GM18519 (cell line): Measurements from ENCODE around the gene APBA3.
A peak's percentile ranks its signal among the peaks of the same experiment; 100 is the strongest.

Experiments
- ATAC-seq: cut with Tn5 transposase; IDR thresholded peaks from one replicate; pipeline ENCODE4 v1.9.1; 2021; ENCODE audit warnings: mild to moderate bottlenecking, moderate library complexity; ENCODE audit not compliant: unreplicated experiment, low FRiP score

Gene APBA3, protein sequence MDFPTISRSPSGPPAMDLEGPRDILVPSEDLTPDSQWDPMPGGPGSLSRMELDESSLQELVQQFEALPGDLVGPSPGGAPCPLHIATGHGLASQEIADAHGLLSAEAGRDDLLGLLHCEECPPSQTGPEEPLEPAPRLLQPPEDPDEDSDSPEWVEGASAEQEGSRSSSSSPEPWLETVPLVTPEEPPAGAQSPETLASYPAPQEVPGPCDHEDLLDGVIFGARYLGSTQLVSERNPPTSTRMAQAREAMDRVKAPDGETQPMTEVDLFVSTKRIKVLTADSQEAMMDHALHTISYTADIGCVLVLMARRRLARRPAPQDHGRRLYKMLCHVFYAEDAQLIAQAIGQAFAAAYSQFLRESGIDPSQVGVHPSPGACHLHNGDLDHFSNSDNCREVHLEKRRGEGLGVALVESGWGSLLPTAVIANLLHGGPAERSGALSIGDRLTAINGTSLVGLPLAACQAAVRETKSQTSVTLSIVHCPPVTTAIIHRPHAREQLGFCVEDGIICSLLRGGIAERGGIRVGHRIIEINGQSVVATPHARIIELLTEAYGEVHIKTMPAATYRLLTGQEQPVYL

GRCh38 chr19:3761382-3762129 is at the start of gene APBA3:
APBA3 (minus strand) TSS chr19:3761692; CDS start chr19:3760264, 1,428 bp downstream.
- peak; percentile 37 for ATAC-seq

- ATAC-seq, result no peak
These were observed 49.3 kb upstream of the APBA3 start for GRCh38 chr19:3810708-3811355.

DNA sequence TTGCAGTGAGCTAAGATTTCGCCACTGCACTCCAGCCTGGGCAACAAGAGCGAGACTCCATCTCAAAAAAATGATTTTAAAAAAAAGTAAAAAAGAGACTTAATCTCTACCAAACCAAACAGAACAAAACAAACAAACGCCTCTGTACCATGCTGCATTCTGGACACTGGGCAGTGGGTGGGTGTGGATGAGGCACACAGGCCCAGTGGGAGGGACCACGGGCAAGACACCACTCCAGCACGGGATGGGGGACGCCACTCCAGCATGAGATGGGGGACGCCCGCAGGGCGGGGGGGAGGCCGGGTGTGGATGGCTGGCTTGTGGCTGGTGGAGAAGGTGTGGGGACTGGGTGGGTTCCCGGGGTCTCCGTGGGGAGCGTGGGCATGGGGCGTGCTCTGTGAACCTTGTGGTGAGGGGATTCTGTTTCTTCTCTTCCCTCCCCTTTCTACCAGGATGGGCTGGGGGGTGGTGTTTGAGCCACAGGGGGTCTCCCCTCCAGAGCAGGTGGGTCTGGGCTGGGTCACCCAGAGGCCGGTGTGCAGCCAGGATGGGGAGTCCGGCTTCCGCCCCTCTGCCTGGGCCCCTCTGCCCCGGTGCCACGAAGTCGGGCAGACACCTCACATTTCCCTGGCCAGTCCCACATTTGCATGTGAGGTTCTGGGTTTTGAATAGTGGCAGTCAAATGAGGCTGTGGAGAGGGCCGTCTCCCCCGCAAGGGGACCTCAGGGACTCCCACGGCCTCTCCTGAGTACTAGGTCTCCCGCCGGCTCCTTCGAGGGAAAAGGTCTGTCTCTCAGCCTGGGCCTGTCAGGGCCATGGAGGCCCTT is 48.6 kb upstream of the APBA3 start:
- no peak for ATAC-seq

DNA sequence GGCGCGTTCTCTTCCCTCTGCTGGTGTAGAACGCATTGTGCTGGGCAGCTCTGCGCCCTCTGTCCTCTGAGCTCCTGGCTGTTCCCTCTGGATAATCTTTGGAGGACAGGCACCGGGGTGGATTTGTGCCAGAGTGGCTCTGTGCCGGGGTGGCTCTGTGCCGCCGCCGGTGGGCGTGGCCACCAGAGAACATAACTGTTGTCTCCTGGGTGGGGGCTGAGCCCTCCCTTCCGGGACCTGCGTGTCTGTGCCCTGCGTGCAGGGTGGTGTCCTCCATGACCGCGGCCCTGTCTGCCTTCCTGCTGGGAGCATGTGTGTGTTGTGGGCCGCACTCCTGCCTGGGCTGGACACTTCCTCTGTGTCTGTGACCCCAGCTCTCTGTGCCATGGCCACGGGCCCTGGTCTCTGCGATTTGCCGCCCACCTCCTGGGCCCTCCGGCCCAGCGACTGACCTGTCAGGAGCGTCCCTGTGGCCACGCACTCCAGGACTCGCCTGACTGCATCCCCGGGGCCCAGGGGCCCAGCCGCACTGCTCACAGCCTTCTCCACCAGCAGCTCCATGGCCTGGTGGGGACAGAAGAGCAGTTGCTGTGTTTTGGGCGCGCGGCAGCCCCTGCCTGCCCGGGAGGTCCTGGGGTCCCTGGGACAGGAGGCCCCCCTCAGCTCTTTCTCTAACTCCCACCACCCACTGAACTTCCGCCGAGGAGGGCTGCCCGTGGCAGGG is 47.1 kb upstream of the APBA3 start:
- ATAC-seq, result no peak

DNA sequence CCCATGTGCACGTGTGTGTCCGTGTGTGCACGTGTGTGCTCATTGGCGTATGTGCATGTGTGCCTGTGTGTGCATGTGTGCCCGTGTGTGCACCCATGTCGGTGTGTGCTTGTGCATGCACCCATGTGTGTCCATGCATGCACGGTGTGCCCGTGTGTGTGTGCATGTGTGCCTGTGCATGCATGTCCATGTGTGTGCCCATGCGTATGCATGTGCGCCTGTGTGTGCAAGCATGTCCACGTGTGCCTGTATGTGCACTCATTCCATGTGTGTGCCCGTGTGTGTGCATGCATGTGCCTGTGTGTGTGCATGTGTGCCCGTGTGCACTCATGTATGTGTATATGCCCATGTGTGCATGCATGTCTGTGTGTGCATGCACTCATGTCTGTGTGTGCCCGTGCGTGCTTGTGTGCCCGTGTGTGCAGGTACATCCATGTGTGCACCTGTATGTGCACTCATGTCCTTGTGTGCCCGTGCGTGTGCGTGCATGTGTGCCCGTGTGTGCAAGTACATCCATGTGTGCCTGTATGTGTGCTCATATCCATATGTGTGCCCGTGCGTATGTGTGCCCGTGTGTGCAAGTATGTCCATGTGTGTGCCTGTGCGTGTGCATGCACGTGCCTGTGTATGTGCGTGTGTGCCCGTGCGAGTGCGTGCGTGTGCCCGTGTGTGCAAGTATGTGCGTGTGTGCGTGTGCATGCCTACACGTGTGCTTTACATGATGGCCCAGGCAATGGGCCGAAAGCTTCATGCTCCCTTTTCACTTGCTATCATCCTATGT is 46.3 kb upstream of the APBA3 start:
- no peak for ATAC-seq

- ATAC-seq, result no peak
These were observed 45.6 kb upstream of the APBA3 start for GRCh38 chr19:3807131-3807480.

GRCh38 chr19:3805859-3806258 is 44.4 kb upstream of the APBA3 start:
- no peak for ATAC-seq

DNA sequence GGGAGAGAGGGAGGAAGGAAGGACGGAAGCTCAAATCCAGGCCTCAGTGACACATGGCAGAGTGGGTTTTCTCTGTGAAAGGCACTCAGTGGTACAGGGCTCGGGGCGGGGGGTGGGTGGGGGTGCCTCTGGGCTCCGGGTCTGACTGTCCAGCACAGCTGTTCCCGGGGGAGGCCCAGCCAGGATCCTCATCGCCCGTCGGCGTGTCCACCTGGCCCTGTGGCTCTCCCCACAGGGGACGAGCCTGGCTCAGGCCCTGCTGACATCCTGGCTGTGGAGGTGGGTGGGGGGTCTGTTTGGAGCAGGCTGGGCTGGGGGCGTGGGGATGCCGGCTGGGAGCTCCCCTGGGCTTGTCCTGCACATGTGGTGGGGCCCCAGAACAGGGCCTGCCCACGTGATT is 42.9 kb upstream of the APBA3 start:
- ATAC-seq, result no peak

DNA sequence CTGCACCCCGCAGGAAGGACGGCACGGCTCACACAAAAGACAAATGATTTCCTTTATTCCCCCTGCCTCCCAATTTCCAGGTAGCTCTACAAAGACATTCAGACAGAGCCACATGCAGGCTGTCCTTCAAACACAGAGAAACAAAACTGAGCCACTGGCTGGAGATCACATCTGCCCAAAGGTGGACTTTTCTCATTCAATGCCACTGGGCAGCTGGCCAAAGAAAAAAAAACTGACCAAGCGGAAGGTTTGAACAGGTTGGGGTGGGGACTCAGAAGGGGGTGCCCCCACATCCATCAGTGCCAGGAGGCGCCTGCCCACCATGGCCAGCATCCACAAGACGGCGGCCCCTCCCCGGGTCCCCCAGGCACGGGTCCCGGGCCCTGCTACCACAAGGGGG is 42.5 kb upstream of the APBA3 start:
- ATAC-seq, result no peak

DNA sequence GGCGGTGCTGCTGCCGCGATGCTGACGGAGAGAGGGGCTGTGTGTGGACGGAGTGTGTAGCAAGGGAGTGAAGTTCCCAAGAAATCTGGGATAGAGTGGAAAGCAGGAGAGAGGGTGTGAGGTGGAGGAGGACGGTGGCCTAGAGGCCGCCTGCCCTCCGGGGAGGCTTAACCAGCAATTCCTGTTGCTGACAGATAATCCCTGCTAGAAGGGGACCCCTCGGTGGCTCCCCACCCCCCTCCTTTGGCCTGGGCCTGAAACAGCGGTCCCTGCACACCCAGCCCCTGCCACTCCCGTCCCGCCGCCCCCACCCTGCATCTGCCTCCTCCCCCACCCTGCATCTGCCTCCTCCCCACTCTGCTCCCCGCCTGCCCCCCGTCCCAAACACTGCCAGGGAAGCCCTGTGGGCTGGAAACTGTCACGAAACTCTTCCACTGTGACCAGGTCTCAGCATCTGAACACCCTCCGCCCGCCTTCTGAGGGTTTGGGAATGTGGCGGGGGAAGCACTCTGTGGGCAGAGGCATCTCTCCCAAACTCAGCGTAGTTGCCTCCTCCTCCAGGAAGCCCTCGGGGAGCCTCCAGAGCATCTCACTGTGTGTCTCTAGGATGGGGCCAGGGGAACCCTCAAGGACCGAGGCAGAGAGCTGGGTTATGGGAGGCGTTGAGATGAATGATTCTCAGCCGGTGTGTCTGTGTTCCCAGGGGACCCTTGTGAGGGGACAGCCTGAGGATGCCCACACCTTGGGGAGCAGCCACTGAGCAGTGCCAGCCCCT is 41.8 kb upstream of the APBA3 start:
- ATAC-seq, result no peak

DNA sequence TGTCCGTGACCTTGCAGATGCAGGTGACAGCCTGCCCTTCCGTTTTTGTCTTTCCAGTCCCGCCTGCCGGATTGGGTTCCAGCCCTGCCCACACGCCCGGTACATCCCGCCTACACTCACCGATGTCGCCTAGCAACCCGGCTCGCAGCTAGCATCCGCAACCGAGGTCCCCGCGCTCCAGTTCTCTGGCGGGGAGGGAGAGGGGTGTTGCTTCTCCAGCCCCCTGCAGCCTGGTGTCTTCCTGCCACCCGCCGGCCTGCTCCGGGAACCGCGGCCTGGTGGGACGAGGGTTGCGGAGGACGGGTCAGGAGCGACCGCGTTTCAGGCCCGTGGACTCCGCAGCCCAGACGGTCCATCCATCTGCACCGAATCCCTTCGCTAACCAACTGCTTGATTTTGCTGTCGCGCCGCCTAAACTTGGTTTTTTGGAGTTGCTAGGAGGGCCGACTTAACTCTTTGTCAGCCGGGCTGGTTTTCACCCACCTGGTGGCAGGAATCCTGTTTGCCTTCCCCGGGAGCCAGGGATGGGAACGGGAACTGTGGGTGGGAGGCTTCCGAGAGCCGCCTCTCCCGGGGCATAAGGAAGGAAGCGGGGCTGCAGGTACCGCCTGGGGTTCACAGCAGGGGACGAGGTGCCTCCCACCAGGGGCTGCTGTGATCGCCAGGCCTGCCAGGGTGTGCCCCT is 40.1 kb upstream of the APBA3 start:
- ATAC-seq, result no peak

DNA sequence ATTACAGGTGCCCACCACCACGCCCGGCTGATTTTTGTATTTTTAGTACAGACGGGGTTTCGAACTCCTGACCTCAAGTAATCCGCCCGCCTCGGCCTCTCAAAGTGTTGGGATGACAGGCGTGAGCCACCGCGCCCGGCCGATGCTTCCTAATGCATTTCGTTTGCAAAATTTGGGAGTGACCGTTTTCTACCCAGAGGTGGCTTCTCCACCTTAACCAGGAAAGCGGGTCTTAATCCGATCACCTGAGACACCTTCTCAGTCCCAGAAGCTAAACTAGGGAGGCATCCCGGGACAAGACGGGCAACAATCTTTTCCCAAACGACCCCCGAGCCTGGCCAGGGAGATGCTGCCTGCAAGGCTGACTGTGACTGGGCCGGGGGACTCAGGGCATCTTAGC is 39.5 kb upstream of the APBA3 start:
- no peak for ATAC-seq

DNA sequence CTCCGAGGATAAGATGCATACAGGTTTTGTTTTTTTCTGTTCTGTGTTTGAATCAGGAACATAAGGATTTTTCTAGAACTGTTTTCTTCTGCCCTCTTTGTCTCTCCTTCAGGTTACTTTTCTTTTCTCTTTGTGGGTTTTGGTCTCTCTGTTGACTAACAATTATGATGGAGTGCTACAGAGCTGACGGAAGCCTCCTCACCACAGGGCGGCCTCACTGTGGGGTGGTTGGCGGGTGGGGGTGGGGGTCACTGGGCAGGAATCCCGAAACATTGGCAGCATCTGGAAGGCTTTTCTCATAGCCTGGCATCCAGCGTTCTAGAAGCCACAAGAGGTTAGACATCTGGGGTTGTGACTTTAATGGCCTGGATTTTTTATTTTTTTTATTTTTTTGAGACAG is 36.6 kb upstream of the APBA3 start:
- ATAC-seq, result no peak

DNA sequence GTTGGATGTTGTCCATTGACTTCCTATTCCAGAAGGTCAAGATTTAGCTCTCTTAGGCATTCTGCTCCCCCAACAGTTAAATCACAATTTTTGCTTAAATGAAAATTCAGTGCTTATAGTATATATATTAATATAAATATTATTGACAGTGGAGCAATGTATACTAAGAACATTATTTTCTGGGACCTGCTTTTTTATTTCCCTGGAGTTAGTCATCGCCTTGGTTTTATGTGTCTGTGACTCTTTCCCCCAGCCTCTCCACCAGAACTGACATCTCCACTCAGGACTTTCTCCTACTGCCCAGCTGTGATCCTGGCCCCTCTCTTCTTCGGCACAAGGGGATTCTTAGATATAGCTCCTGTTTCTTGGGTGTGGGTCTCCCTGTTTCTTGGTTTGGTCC is 34.9 kb upstream of the APBA3 start:
- ATAC-seq, result no peak

DNA sequence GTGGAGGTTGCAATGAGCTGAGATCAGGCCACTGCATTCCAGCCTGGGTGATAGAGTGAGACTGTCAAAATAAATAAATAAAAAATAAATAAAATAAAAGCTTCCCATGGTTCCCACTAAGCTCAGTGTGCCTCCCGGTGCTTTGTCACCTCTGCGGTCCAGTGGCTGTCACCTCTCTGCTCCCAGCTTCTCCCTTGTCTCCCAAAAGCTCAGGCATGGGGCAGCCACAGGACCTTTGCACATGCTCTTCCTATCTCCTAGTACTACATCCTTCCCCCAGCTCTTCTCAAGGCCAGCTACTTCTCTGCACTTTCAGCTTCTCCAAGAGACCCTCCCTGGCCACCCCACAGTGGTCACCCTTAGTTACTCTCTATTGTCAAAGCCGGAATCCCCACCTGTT is 32.3 kb upstream of the APBA3 start:
- ATAC-seq, result no peak

DNA sequence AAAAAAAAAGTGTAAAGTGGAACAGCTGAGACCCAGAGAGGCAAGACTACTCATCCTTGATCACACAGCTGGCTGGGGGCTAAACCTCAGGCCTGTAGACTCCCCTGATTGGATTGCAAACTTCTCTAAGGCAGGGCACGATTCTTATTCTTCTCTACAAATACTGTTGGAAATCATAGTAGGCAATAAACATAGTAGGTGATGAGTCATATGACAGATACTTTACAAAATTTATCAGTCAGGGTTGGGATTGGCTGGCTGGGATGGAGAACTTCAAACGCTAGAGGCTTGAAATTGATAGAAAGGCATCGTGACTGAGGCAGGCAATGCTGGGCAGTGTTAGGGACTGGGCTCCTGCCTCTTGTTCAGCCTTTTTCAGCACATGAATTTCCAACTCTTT is 30.6 kb upstream of the APBA3 start:
- ATAC-seq, result no peak

DNA sequence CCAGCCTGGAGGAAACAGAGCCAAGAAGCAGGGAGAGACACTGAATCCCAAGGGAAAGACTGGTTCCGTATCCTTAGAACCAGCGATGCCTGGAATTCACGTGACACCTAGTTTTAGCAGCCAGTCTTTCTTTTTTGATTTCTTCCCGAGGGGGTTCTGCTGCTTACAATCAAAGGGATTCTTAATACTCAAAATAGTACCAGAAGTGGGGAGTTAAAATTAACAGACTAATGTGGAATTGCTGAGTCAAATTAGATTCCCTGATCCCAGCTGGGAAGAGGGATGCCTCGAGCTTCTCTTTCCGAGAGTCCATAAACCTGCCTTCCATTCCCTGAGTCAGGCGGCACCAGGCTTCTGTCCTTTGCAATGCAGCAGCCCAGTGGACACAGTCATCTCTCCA is 29.4 kb upstream of the APBA3 start:
- no peak for ATAC-seq
